MM.1S (cell line): Measurements from ENCODE around the gene MARCHF9.

Experiments
- CTCF ChIP-seq: fragments of 300-600 bp; sonication (generic); IDR thresholded peaks from 2 replicates; pipeline ENCODE4 v1.5.1; 2016; ENCODE audit warnings: antibody characterized with exemption, low read length, mixed read lengths
- EZH2 ChIP-seq: fragments of 300-600 bp; sonication (generic); optimal IDR thresholded peaks from 2 replicates; pipeline ENCODE3; 2017; ENCODE audit warnings: low read depth, mild to moderate bottlenecking, antibody characterized with exemption, low read length, mixed read lengths
- EZH2phosphoT487 ChIP-seq: fragments of 300-600 bp; sonication (generic); IDR thresholded peaks from 2 replicates; pipeline ENCODE4 v1.6.1; 2018; ENCODE audit warnings: antibody characterized with exemption, low read length

GRCh38 chr12:57716305-57716704 lies 38.6 kb upstream of the MARCHF9 start:
- TF ChIP-seq EZH2phosphoT487 (no peak), EZH2 (no peak), CTCF (no peak)
